Measurements from ENCODE around the gene TEAD3. TPM values are rescaled to one million over a fixed set of nuclear protein-coding genes. Genes with fewer than 3 reads are reported as not detected.

The TEAD3 gene
- total RNA-seq, 2 experiments from 2014 or later = 0.60 to 0.66 TPM

Other genes starting within 250 kb of the TEAD3 start
- gene ZNF76, start 237.3 kb downstream of the TEAD3 start, total RNA-seq = 10 to 100 TPM; 25.7 to 26.1 TPM
- gene DEF6, start 199.3 kb downstream of the TEAD3 start, total RNA-seq = 10 to 100 TPM; 74.3 to 75.7 TPM
- gene PPARD, start 154.5 kb downstream of the TEAD3 start, total RNA-seq = 10 to 100 TPM; 17.0 to 17.8 TPM
- 10 to 100 TPM; 18.6 to 19.1 TPM for gene FANCE, start 44.7 kb downstream of the TEAD3 start, total RNA-seq
- 1,000 to 10,000 TPM; 2,227 to 2,291 TPM for gene RPL10A, start 28.7 kb downstream of the TEAD3 start, total RNA-seq
- not detected for gene TULP1, start 15.8 kb upstream of the TEAD3 start, total RNA-seq
- gene FKBP5, start 191.8 kb upstream of the TEAD3 start, total RNA-seq = 100 to 1,000 TPM; 110 TPM
- gene ARMC12, start 240.0 kb upstream of the TEAD3 start, total RNA-seq = 1 to 10 TPM; 1.8 to 2.0 TPM